LoVo (cell line): ENCODE results near the gene SLC24A1.
"Not testable (repeated sequence)": the region's sequence is repeated elsewhere in the genome, so short reads cannot be mapped to it uniquely, and the experiment has no call there.

ENCODE experiments used
- DNase-seq: peaks from one replicate; pipeline ENCODE4 v3.0.0-alpha.2; 2016; ENCODE audit warnings: low spot score

The SLC24A1 gene

GRCh38 chr15:65621638-65622037 lies at the start of gene SLC24A1:
Gene SLC24A1 (plus strand): TSS chr15:65621938. CDS start chr15:65624081, 2,143 bp downstream.
- no peak for DNase-seq

- DNase-seq, result no peak
Observed at GRCh38 chr15:65571971-65572370, 49.8 kb upstream of the SLC24A1 start.

GRCh38 chr15:65576664-65577063 lies 45.1 kb upstream of the SLC24A1 start:
- no peak for DNase-seq

GRCh38 chr15:65577129-65577996 lies 44.4 kb upstream of the SLC24A1 start:
- DNase-seq, result no peak

- no peak for DNase-seq
Observed at GRCh38 chr15:65578904-65579728, 42.6 kb upstream of the SLC24A1 start.

- no peak for DNase-seq
Observed at GRCh38 chr15:65579762-65580161, 42.0 kb upstream of the SLC24A1 start.

- DNase-seq, result no peak
Observed at GRCh38 chr15:65580287-65580686, 41.5 kb upstream of the SLC24A1 start.

- DNase-seq, result no peak
Observed at GRCh38 chr15:65583701-65584100, 38.0 kb upstream of the SLC24A1 start.

GRCh38 chr15:65584241-65584640 lies 37.5 kb upstream of the SLC24A1 start:
- no peak for DNase-seq

GRCh38 chr15:65587094-65587493 lies 34.6 kb upstream of the SLC24A1 start:
- no peak for DNase-seq

GRCh38 chr15:65595960-65596359 lies 25.8 kb upstream of the SLC24A1 start:
- DNase-seq, result no peak

GRCh38 chr15:65598468-65598867 lies 23.3 kb upstream of the SLC24A1 start:
- DNase-seq, result no peak

- DNase-seq, result no peak
Observed at GRCh38 chr15:65599677-65600076, 22.1 kb upstream of the SLC24A1 start.

GRCh38 chr15:65603134-65603533 lies 18.6 kb upstream of the SLC24A1 start:
- DNase-seq, result no peak

- no peak for DNase-seq
Observed at GRCh38 chr15:65603559-65603958, 18.2 kb upstream of the SLC24A1 start.

- DNase-seq, result peak; percentile 100
Observed at GRCh38 chr15:65610871-65611718, 10.6 kb upstream of the SLC24A1 start, which contains the start of gene INTS14. Gene INTS14 (minus strand): TSS chr15:65611131. CDS start chr15:65607380, 3,751 bp downstream.

- peak; percentile 20 for DNase-seq
Observed at GRCh38 chr15:65611888-65612615, 9.7 kb upstream of the SLC24A1 start.

GRCh38 chr15:65612616-65612946 lies 9.2 kb upstream of the SLC24A1 start:
- DNase-seq, result no peak

GRCh38 chr15:65612949-65613744 lies 8.6 kb upstream of the SLC24A1 start:
- DNase-seq, result no peak

GRCh38 chr15:65615887-65616286 lies 5.9 kb upstream of the SLC24A1 start:
- DNase-seq, result not testable (repeated sequence)
